Suprapubic skin (tissue), 4 donors: ENCODE data around the gene MS4A15.

Experiments
- EP300 ChIP-seq: sonication (generic); formaldehyde crosslinking; IDR thresholded peaks from one replicate; pipeline ENCODE4 v1.6.1; 2017; ENCODE audit warnings: antibody characterized with exemption
- POLR2AphosphoS5 ChIP-seq, 3 donors: sonication (generic); formaldehyde crosslinking; IDR thresholded peaks; one replicate each; pipeline ENCODE4 v1.6.1; 2017; ENCODE audit warnings: antibody characterized with exemption in 3 of 3
- TF ChIP-seq, protein P1 (sequence below), 2 donors: fragments of 200-600 bp in 1 of 2; fragments of 450-650 bp in 1 of 2; sonication (generic) in 1 of 2; IDR thresholded peaks; one replicate each; pipeline ENCODE4 v1.5.1; 2016 to 2019; ENCODE audit warnings: antibody characterized with exemption in 2 of 2, mild to moderate bottlenecking in 1 of 2, moderate library complexity in 1 of 2

DNA sequence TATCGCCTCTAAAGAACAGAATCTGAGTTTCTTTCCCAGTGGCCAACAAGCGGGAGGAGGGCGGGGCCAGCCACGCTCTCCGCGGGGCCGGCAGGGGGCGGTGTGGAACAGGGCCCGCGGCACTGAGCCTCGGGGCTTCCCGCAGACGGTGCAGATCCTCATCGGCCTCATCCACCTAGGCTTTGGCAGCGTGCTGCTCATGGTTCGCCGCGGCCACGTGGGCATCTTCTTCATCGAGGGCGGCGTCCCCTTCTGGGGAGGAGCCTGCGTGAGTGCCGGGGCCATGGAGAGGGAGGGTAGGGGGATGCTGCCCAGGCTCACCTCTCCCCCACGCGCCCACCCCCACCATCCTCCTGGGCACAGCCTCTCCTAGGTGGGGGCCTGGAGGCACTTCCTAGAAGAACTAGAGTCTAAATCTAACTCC is 10.7 kb downstream of the MS4A15 start:
- TF ChIP-seq, protein P1, sequence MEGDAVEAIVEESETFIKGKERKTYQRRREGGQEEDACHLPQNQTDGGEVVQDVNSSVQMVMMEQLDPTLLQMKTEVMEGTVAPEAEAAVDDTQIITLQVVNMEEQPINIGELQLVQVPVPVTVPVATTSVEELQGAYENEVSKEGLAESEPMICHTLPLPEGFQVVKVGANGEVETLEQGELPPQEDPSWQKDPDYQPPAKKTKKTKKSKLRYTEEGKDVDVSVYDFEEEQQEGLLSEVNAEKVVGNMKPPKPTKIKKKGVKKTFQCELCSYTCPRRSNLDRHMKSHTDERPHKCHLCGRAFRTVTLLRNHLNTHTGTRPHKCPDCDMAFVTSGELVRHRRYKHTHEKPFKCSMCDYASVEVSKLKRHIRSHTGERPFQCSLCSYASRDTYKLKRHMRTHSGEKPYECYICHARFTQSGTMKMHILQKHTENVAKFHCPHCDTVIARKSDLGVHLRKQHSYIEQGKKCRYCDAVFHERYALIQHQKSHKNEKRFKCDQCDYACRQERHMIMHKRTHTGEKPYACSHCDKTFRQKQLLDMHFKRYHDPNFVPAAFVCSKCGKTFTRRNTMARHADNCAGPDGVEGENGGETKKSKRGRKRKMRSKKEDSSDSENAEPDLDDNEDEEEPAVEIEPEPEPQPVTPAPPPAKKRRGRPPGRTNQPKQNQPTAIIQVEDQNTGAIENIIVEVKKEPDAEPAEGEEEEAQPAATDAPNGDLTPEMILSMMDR (IDR thresholded peaks at IDR 0.05) = peak in 1 of 2 donors; percentile 21
- TF ChIP-seq EP300 = no peak
- no peak for TF ChIP-seq POLR2AphosphoS5 (IDR thresholded peaks at IDR 0.05)
